Effector memory CD4-positive, alpha-beta T cell (primary cell): Measurements from ENCODE around the gene UBXN11.
"Not testable (repeated sequence)": the region's sequence is repeated elsewhere in the genome, so short reads cannot be mapped to it uniquely, and the experiment has no call there.

Source experiments
- DNase-seq, 3 donors: peaks; one replicate each; pipeline ENCODE4 v3.0.0-alpha.2; 2020
- H3K27ac ChIP-seq: 2 replicates; pipeline ENCODE4 v1.7.0; 2013; ENCODE audit warnings: mild to moderate bottlenecking, low read length, moderate library complexity; ENCODE audit not compliant: insufficient read depth, poor library complexity, severe bottlenecking
- H3K27me3 ChIP-seq: replicated peaks from 2 replicates; pipeline ENCODE4 v1.7.0; 2013; ENCODE audit warnings: mild to moderate bottlenecking, low read length; ENCODE audit not compliant: insufficient read depth, control insufficient read depth, poor library complexity, severe bottlenecking
- H3K36me3 ChIP-seq: 2 replicates; pipeline ENCODE4 v1.7.0; 2013; ENCODE audit warnings: mild to moderate bottlenecking, low read length, moderate library complexity; ENCODE audit not compliant: control insufficient read depth, insufficient read depth
- H3K4me1 ChIP-seq: 2 replicates; pipeline ENCODE4 v1.7.0; 2013; ENCODE audit warnings: low read length, mild to moderate bottlenecking; ENCODE audit not compliant: control insufficient read depth, insufficient read depth, poor library complexity, severe bottlenecking
- H3K4me3 ChIP-seq: 2 replicates; pipeline ENCODE4 v1.7.0; 2013; ENCODE audit warnings: low read length, low read depth, mild to moderate bottlenecking; ENCODE audit not compliant: insufficient read depth, poor library complexity, severe bottlenecking
- H3K9me3 ChIP-seq: 2 replicates; pipeline ENCODE4 v1.7.0; 2013; ENCODE audit warnings: mild to moderate bottlenecking, low read length, moderate library complexity; ENCODE audit not compliant: control insufficient read depth

The UBXN11 gene

GRCh38 chr1:26292735-26293134 is 13.7 kb downstream of the UBXN11 start:
- H3K27me3 ChIP-seq, H3K4me3 ChIP-seq, DNase-seq, H3K9me3 ChIP-seq, H3K36me3 ChIP-seq: not testable (repeated sequence)
- peaks cover 45% of the 10 kb centered on the region for H3K4me1 ChIP-seq
- peak overlapping the region; percentile 15 for H3K27ac ChIP-seq

GRCh38 chr1:26291939-26292338 is 14.5 kb downstream of the UBXN11 start:
- H3K9me3 ChIP-seq, result no peaks in the 10 kb centered on the region
- no peak for DNase-seq
- H3K27ac ChIP-seq, result peak overlapping the region; percentile 51
- H3K36me3 ChIP-seq, result no peaks in the 10 kb centered on the region
- no peak overlapping the region for H3K4me3 ChIP-seq
- no peaks in the 10 kb centered on the region for H3K27me3 ChIP-seq
- H3K4me1 ChIP-seq, result peaks cover 53% of the 10 kb centered on the region

- Histone ChIP-seq H3K4me1 (peaks cover 58% of the 10 kb centered on the region), H3K36me3 (no peaks in the 10 kb centered on the region), H3K27me3 (no peaks in the 10 kb centered on the region), H3K27ac (peak overlapping the region; percentile 89), H3K4me3 (no peak overlapping the region), H3K9me3 (no peaks in the 10 kb centered on the region)
- DNase-seq, result no peak
Observed at GRCh38 chr1:26291433-26291832, 15.0 kb downstream of the UBXN11 start.

- H3K9me3 ChIP-seq, result no peaks in the 10 kb centered on the region
- H3K27ac ChIP-seq, result peak overlapping the region; percentile 89
- peaks cover 64% of the 10 kb centered on the region for H3K4me1 ChIP-seq
- no peaks in the 10 kb centered on the region for H3K27me3 ChIP-seq
- no peak for DNase-seq
- no peak overlapping the region for H3K4me3 ChIP-seq
- H3K36me3 ChIP-seq, result no peaks in the 10 kb centered on the region
Observed at GRCh38 chr1:26290882-26291261, 15.6 kb downstream of the UBXN11 start.

- no peaks in the 10 kb centered on the region for H3K36me3 ChIP-seq
- H3K9me3 ChIP-seq, result no peaks in the 10 kb centered on the region
- H3K27me3 ChIP-seq, result no peaks in the 10 kb centered on the region
- no peak overlapping the region for H3K4me3 ChIP-seq
- peak overlapping the region; percentile 89 for H3K27ac ChIP-seq
- peaks cover 69% of the 10 kb centered on the region for H3K4me1 ChIP-seq
- DNase-seq, result no peak
Observed at GRCh38 chr1:26290122-26290881, 16.1 kb downstream of the UBXN11 start.

- no peaks in the 10 kb centered on the region for H3K27me3 ChIP-seq
- H3K4me3 ChIP-seq, result no peak overlapping the region
- no peaks in the 10 kb centered on the region for H3K36me3 ChIP-seq
- H3K27ac ChIP-seq, result peak overlapping the region; percentile 89
- H3K9me3 ChIP-seq, result no peaks in the 10 kb centered on the region
- DNase-seq, result no peak
- peaks cover 77% of the 10 kb centered on the region for H3K4me1 ChIP-seq
Observed at GRCh38 chr1:26289158-26290059, 17.0 kb downstream of the UBXN11 start.

GRCh38 chr1:26288311-26288941 is 18.0 kb downstream of the UBXN11 start:
- Histone ChIP-seq H3K9me3 (no peaks in the 10 kb centered on the region), H3K4me3 (no peak overlapping the region), H3K4me1 (peaks cover 87% of the 10 kb centered on the region), H3K27ac (peak overlapping the region; percentile 89), H3K36me3 (no peaks in the 10 kb centered on the region), H3K27me3 (no peaks in the 10 kb centered on the region)
- DNase-seq, result peak in 1 of 3 donors; percentile 56

GRCh38 chr1:26287811-26288210 is 18.6 kb downstream of the UBXN11 start:
- Histone ChIP-seq H3K9me3 (no peaks in the 10 kb centered on the region), H3K4me3 (no peak overlapping the region), H3K27me3 (no peaks in the 10 kb centered on the region), H3K4me1 (peaks cover 93% of the 10 kb centered on the region), H3K27ac (peak overlapping the region; percentile 89), H3K36me3 (no peaks in the 10 kb centered on the region)
- no peak for DNase-seq

- H3K4me1 ChIP-seq, result peaks cover 99% of the 10 kb centered on the region
- no peaks in the 10 kb centered on the region for H3K36me3 ChIP-seq
- H3K4me3 ChIP-seq, result no peak overlapping the region
- DNase-seq, result peak; percentile 63 to 74 (median 65)
- H3K27ac ChIP-seq, result peak overlapping the region; percentile 89
- no peaks in the 10 kb centered on the region for H3K9me3 ChIP-seq
- H3K27me3 ChIP-seq, result no peaks in the 10 kb centered on the region
Observed at GRCh38 chr1:26287033-26287711, 19.3 kb downstream of the UBXN11 start.
